ENCODE results near the gene HOXC5. TPM values are rescaled to one million over a fixed set of nuclear protein-coding genes. Genes with fewer than 3 reads are reported as not detected.

HOXC5 gene
- total RNA-seq, 1 experiment from 2014 or later = not detected

DNA sequence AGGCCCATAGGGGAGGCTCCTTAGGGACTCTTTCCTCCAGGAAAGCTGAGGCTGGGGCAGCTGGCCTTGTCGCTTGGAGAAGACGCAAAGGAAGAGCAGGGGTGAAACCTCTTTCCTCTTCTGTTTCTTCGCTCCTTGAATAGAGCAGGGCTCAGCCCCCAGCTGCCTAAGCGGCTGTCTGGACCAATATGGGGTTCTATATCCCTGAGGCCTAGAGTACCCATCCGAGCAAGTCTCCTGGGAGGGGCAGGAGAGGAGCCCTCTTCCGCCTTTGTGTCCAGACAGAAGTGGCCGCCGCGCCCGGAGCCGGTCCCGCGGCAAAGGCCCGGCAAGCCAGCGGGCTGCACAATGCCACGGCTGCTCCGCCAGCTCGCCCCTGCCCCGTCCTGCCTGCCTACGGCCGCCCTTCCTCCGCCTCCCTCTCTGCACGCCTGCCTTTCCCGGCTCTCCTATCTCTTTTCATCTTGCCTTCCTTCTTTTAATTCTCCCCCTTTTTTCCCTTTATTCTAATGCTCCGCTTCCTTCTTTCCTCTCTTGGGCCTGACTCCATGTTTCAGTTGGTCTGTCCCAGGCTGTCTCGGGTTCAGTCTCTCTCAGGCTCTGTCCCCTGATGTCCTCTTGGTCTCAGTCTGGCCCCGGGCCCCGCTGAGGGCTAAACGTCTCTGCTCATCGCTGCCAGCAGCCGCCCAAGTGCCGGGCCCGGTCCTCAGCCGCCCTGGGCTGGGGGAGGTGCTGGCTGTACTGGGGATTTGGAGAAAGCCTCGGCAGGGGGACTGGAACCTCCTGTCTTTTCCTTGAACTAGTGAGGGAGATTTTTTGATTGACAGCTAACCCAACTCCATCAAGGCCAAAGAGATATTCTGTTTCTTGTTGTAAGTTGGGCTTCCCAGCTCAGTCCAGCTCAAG is 35.4 kb upstream of the HOXC5 start:
- H3K4me1 ChIP-seq (ENCODE audit: insufficient read depth, low read length) = no peaks in the 10 kb centered on the region
- H2BK15ac ChIP-seq (ENCODE audit: low read depth, low read length) = no peak overlapping the region
- no peak overlapping the region for H3K4ac ChIP-seq (ENCODE audit: low read depth, low read length)
- Mint-ChIP-seq H3K9me3 (peaks cover under 1 to 3% of the 10 kb centered on the region in 2 experiments; a peak in 3 of 5 replicates), H3K36me3 (ENCODE audit: insufficient read depth in 1 of 3, low read depth in 3 of 3) (no peaks in the 10 kb centered on the region), H3K4me1 (peaks cover 7 to 31% of the 10 kb centered on the region in 2 experiments), H3K4me3 (no peak overlapping the region), H3K27ac (no peak overlapping the region), H3K27me3 (ENCODE audit: low read depth) (peaks cover 100% of the 10 kb centered on the region)
- no peak overlapping the region for H2BK20ac ChIP-seq (ENCODE audit: low read depth, low read length, poor library complexity, severe bottlenecking)
- no peaks in the 10 kb centered on the region for H3K9me3 ChIP-seq (ENCODE audit: control insufficient read depth, low read depth, low read length)
- H3K14ac ChIP-seq (ENCODE audit: insufficient read depth, low read length) = no peak overlapping the region
- no peak overlapping the region for H3K18ac ChIP-seq (ENCODE audit: insufficient read length, low read depth, low read length)
- no peaks in the 10 kb centered on the region for H4K20me1 ChIP-seq (ENCODE audit: control insufficient read depth, insufficient read depth, insufficient read length)
- H3K23me2 ChIP-seq (ENCODE audit: insufficient read length, low read depth, low read length, poor library complexity, severe bottlenecking) = no peaks in the 10 kb centered on the region
- no peak overlapping the region for H3T11ph ChIP-seq (ENCODE audit: low read length)
- no CpG with 5 or more reads among the region's 35 CpGs for WGBS (ENCODE audit: extremely low coverage, insufficient read length, low lambda C conversion rate)
- H2BK120ac ChIP-seq (ENCODE audit: low read depth, low read length, poor library complexity, severe bottlenecking) = no peak overlapping the region
- no peak overlapping the region for H2AFZ ChIP-seq (ENCODE audit: low read length)
- TF ChIP-seq, protein P1, sequence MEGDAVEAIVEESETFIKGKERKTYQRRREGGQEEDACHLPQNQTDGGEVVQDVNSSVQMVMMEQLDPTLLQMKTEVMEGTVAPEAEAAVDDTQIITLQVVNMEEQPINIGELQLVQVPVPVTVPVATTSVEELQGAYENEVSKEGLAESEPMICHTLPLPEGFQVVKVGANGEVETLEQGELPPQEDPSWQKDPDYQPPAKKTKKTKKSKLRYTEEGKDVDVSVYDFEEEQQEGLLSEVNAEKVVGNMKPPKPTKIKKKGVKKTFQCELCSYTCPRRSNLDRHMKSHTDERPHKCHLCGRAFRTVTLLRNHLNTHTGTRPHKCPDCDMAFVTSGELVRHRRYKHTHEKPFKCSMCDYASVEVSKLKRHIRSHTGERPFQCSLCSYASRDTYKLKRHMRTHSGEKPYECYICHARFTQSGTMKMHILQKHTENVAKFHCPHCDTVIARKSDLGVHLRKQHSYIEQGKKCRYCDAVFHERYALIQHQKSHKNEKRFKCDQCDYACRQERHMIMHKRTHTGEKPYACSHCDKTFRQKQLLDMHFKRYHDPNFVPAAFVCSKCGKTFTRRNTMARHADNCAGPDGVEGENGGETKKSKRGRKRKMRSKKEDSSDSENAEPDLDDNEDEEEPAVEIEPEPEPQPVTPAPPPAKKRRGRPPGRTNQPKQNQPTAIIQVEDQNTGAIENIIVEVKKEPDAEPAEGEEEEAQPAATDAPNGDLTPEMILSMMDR (conservative IDR thresholded peaks at IDR 0.05) = no peak
- H4K8ac ChIP-seq (replicated peaks; ENCODE audit: insufficient read length, low read depth, low read length) = no peak overlapping the region
- H4K5ac ChIP-seq (ENCODE audit: insufficient read length, low read depth, low read length) = no peak overlapping the region
- no peak overlapping the region for H2BK5ac ChIP-seq (ENCODE audit: insufficient read length, low read length)
- DNase-seq = no peak
- no peaks in the 10 kb centered on the region for H3K79me1 ChIP-seq (ENCODE audit: insufficient read depth, low read depth, low read length, poor library complexity, severe bottlenecking)
- no peak overlapping the region for H3K23ac ChIP-seq (ENCODE audit: insufficient read length, low read depth, low read length)
- H3K56ac ChIP-seq (ENCODE audit: insufficient read length, low read depth, low read length) = no peak overlapping the region
- H3K27ac ChIP-seq (ENCODE audit: insufficient read length, low read depth, low read length) = no peak overlapping the region
- H3K9ac ChIP-seq (ENCODE audit: extremely low read depth, insufficient read length, low read length) = no peak overlapping the region
- H2BK12ac ChIP-seq (ENCODE audit: insufficient read length, low read depth, low read length) = no peak overlapping the region
- no peak overlapping the region for H2AK5ac ChIP-seq (ENCODE audit: insufficient read length, low read length)
- no peaks in the 10 kb centered on the region for H3K79me2 ChIP-seq (ENCODE audit: insufficient read depth, low read length)
- H4K91ac ChIP-seq (ENCODE audit: insufficient read length, low read depth, low read length) = no peak overlapping the region
- H3K27me3 ChIP-seq (ENCODE audit: insufficient read depth, low read length) = peaks cover 99% of the 10 kb centered on the region
- no peak overlapping the region for H3K4me2 ChIP-seq (ENCODE audit: insufficient read depth, insufficient read length, low read length)
